NCI-H510A treated with DMSO at 0.1 percent for 48 hours (cell line): ENCODE results near the gene PNMA8B.
"Not testable (repeated sequence)": the region's sequence is repeated elsewhere in the genome, so short reads cannot be mapped to it uniquely, and the experiment has no call there.

Experiments used
- DNase-seq: peaks from one replicate; lab custom pipeline; 2025; lab: John Stamatoyannopoulos, UW

Gene PNMA8B

DNA sequence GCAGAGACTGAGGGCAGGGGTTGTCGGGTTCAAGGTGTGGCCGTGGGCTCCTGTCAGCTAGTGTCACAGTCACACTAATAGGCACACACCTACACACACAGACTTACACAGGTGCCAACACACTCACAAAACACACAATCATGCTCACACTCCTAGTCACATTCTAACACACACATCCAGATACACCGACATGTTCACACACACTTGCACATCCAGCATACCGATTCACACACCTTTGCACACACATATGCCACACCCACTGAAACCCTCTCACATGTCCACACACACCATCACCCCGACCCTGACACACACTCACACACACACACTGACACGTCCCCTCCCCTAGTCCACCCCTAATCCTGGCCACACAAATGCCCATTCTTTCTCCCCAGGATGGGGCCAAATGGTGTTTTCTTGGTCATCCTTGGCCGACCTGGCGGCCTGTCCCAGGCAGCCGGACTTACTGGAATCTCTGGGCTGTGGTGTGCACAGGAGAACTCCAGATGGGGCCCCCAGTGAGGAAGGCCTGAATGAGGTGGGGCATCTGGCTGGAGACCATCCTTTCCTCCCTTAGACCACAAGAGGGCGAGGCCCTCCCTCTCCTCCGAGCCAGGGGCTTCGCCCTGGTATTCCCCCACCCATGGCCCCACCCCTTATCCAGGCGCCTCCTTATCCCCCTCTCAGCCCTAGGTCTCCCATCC lies 19.1 kb upstream of the PNMA8B start:
- no peak for DNase-seq

DNA sequence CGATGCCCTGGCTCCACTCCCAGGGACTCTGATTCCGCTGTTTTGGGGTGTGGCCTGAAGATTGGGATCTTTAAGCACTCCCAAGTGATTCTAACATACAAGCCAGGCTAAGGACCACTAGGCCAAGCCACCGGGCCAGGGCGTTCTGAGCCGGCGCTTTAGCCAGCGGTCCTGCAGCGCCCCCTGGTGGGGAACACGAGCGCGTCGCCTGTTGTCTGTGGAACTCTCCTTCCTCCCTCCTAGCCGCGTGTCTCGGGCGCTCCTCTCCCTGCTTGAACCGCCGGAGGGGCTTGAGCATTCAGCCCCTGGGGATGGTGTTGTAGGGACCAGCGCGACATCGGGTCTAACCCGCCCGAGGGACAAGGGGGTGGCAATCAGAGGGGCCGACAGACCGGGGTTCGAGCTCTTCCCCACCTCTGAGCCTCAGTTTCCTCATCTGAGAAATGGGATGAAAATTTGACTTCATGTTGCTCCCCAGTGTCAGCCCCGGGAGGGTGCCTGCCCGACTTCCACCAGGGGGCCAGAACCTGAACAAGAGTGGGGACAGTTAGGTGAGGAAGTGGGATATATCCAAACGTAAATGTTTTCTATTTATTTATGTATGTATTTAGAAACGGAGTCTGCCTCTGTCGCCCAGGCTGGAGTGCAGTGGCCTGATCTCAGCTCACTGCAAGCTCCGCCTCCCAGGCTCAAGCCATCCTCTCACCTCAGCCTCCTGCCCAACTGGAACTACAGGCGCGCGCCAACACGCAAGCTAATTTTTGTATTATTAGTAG lies 18.0 kb upstream of the PNMA8B start:
- peak; percentile 77 for DNase-seq

GRCh38 chr19:46511237-46511636 lies 15.6 kb upstream of the PNMA8B start:
- DNase-seq: no peak

DNA sequence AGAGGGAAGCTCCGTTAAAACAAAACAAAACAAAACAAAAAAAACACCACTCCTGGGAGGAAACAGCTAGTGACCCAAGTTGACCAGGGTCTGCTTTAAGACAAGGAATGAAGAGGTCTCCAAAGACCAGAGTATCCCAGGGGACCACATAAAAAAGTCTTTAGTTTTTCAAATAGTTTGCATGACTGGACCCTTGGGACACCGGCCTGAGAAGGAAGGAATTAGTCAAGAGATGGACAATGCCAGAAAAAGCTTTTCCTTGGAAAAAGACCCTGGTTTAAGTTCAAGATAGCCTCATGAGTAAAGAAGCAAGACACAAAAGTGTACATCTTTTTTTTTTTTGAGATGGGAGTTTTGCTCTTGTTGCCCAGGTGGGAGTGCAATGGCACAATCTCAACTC lies 12.5 kb upstream of the PNMA8B start:
- no peak for DNase-seq

DNA sequence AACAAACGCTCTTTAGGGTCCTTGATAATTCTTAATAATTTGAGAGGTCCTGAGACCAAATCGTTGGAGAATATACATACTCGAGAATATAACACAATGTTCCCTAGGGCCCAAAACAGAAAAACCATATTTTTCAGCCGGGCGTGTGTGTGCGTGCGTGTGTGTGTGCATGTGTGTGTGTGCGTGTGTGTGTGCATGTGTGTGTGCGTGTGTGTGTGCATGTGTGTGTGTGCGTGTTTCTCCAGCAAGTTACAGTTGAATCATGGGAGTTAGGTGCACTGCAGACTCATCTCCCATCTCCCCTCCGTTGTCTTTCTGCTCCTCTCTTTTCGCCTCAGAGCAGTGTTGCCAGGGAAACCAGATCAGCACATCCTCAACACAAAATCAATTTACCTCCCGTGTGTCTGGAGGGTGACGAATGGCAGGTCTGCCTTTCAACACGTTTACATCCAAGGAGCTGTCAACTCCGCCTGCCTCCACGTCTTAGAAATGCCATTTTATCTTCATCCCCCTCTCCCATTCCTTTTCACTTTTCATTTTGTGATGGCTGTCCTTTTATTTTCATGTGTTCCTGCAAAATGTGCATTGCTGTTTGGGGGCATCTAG lies 8.3 kb upstream of the PNMA8B start:
- DNase-seq: no peak

GRCh38 chr19:46502891-46503290 lies 7.2 kb upstream of the PNMA8B start:
- DNase-seq: no peak

- DNase-seq: no peak
Observed at GRCh38 chr19:46499692-46500091, 4.0 kb upstream of the PNMA8B start.

GRCh38 chr19:46497773-46498172 lies 2.1 kb upstream of the PNMA8B start:
- no peak for DNase-seq

DNA sequence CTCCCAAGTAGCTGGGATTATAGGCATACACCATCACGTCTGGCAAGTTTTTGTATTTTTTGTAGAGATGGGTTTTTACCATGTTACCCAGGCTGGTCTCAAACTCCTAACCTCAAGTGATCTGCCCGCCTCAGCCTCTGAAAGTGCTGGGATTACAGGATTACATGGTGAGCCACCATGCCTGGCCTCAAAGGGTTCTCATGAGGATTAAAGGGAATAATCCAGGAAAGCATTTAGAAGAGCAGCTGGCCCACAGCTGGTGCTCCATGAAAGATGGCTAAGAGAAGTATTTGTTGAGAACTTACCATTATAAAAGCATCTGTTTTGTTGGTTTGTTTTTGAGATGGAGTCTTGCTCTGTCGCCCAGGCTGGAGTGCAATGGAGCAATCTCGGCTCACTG lies 1.2 kb upstream of the PNMA8B start:
- not testable (repeated sequence) for DNase-seq

- DNase-seq: no peak
Observed at GRCh38 chr19:46496304-46496703, 637 bp upstream of the PNMA8B start.

GRCh38 chr19:46494941-46495785 lies 504 bp downstream of the PNMA8B start:
- no peak for DNase-seq

GRCh38 chr19:46494146-46494940 lies 1.3 kb downstream of the PNMA8B start:
- DNase-seq: no peak

DNA sequence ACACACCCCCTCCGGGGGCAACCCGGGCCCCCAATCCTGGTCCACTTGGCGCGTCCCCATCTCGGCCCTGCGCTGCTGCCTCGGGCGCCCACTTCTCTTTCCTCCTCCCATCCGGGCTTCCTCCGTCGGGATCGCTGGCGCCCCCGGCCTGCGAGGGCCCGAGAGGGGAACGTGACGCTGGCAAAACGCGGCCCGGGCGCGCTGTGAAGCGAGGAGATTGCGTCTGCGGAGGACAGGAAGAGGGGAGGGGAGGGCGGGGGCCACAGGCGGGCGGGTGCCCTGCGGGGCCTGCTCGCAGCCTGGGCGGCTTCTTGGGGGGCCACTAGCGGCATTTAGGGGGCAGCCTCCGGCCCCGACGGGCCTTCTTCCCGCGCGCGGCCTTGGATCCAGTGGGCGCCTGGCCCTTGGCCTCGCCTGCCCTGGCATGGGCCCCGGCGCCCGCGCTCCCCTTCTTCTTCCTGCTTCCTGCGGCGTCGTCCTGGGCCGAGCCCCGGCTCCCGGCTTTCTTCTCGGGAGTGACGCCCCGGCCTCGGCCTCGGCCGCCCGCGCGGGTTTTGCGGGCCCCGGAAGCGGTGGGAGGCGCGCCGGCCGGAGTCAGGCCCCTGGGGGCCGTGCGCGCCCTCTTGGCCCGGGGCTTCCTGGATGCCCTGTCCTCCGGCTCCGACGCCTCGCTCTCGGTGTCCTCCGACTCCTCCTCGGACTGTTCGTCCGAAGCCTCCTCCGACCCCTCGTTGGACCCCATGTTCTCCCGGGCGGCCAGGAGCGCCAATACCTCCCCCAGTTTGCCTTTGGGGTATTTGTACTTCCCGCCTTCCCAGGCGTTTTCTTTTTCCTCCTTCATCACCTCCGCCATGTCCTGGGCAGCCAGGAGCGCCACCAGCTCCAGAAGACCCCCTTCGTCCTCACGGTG lies 2.2 kb downstream of the PNMA8B start:
- DNase-seq: peak; percentile 11

- no peak for DNase-seq
Observed at GRCh38 chr19:46492841-46493235, 2.8 kb downstream of the PNMA8B start.

GRCh38 chr19:46491975-46492682 lies 3.5 kb downstream of the PNMA8B start:
- DNase-seq: no peak

GRCh38 chr19:46490774-46491173 lies 4.9 kb downstream of the PNMA8B start:
- no peak for DNase-seq

- DNase-seq: no peak
Observed at GRCh38 chr19:46489445-46490272, 6.0 kb downstream of the PNMA8B start.

DNA sequence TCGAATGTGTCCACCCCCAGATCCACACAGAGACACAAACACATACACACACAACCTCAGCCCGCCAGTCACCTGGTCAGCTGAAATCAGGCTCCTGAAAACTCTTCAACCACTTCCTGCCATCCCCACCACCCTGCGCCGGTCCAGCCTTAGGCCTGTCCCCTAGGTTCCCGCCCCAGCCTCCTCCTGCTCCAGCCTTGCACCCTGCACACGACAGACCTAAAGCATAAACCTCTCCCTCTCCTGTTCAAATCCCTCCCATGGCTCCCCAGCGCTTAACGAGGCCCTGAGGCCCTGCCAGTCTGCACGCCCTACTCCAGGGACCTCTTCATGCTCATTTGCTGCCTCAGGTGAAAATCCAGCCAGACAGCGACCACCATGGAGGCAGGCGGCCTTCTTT lies 7.1 kb downstream of the PNMA8B start:
- no peak for DNase-seq
